ENCODE results near the gene TTC21A. TPM values are rescaled to one million over a fixed set of nuclear protein-coding genes. Genes with fewer than 3 reads are reported as not detected.

The TTC21A gene
- total and polyA plus RNA-seq, 8 donors = 3.1 to 31.3 (median 6.1) TPM

GRCh38 chr3:39088889-39089288 is 18.6 kb upstream of the TTC21A start:
- peaks cover 5 to 48% (median 10%) of the 10 kb centered on the region in 3 donors for H3K36me3 ChIP-seq
- ATAC-seq = no peak
- H3K4me3 ChIP-seq = no peak overlapping the region
- H3K4me1 ChIP-seq = no peaks in the 10 kb centered on the region
- no peak for FAIRE-seq
- TF ChIP-seq, protein P1, sequence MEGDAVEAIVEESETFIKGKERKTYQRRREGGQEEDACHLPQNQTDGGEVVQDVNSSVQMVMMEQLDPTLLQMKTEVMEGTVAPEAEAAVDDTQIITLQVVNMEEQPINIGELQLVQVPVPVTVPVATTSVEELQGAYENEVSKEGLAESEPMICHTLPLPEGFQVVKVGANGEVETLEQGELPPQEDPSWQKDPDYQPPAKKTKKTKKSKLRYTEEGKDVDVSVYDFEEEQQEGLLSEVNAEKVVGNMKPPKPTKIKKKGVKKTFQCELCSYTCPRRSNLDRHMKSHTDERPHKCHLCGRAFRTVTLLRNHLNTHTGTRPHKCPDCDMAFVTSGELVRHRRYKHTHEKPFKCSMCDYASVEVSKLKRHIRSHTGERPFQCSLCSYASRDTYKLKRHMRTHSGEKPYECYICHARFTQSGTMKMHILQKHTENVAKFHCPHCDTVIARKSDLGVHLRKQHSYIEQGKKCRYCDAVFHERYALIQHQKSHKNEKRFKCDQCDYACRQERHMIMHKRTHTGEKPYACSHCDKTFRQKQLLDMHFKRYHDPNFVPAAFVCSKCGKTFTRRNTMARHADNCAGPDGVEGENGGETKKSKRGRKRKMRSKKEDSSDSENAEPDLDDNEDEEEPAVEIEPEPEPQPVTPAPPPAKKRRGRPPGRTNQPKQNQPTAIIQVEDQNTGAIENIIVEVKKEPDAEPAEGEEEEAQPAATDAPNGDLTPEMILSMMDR (IDR thresholded peaks at IDR 0.05) = no peak
- no peak overlapping the region for H3K27ac ChIP-seq
- H3K27me3 ChIP-seq = no peaks in the 10 kb centered on the region
- 80 to 87% methylated on average over 3 of the region's 3 CpGs for WGBS, 2 donors
- no peaks in the 10 kb centered on the region for H3K9me3 ChIP-seq
- intact Hi-C loops (cut with DNase I) = no loop called here
- no peak for DNase-seq

GRCh38 chr3:39090922-39091321 is 16.6 kb upstream of the TTC21A start:
- no peaks in the 10 kb centered on the region for H3K9me3 ChIP-seq
- intact Hi-C loops (cut with DNase I) = no loop called here
- H3K36me3 ChIP-seq = peaks cover 3 to 55% (median 20%) of the 10 kb centered on the region in 3 donors
- H3K27me3 ChIP-seq = no peaks in the 10 kb centered on the region
- ATAC-seq (no peak), FAIRE-seq (no peak), DNase-seq (no peak)
- H3K4me3 ChIP-seq = no peak overlapping the region
- no peak overlapping the region for H3K27ac ChIP-seq
- 86 to 89% methylated on average over 2 of the region's 2 CpGs for WGBS, 2 donors
- no peaks in the 10 kb centered on the region for H3K4me1 ChIP-seq
- TF ChIP-seq, protein P1 (IDR thresholded peaks at IDR 0.05) = no peak

DNA sequence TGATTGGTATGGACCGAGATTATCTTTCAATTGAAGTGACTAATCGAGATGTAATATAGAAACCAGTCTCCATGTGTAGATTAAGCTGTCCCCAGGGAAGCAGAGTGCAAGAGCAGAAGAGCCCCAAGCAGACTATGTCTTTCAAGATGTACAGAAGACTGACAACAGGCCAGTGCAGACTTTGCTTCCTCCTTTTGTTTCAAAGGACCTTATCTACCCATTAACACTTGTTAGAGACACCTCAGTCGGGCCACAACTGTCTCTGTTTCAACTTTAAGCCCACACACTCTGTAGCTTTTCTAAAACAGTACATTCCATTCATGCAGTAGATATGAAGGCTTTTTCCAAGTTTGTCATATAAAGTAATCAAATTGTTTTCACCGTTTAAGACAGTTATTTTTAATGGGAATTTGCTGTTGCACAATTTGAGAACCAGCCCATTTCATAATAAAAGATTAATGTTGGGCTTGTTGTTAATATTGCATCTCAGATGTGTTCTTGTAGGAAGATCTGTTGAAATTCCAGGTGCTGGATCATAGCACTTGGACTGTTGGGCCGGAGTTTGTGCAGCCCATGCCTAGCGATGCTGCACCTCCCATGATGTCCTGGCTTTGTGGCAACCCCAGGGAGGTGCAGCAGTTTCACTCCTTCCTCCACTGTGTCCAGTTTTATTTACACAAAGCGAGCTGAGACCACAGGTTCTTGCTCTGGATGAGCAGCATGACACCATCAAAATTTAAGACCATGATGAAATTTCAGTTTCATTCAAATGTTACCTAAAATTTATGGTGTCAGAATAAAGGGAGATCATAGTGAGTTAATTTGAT is 12.4 kb upstream of the TTC21A start:
- TF ChIP-seq, protein P1 (IDR thresholded peaks at IDR 0.05) = no peak
- Histone ChIP-seq H3K9me3 (no peaks in the 10 kb centered on the region), H3K4me1 (no peaks in the 10 kb centered on the region), H3K27me3 (no peaks in the 10 kb centered on the region), H3K36me3 (peaks cover 0 to 50% (median 32%) of the 10 kb centered on the region in 3 donors), H3K4me3 (no peak overlapping the region), H3K27ac (no peak overlapping the region)
- no peak for DNase-seq
- no peak for FAIRE-seq
- 71 to 74% methylated on average over 7 of the region's 7 CpGs for WGBS, 2 donors
- intact Hi-C loops (cut with DNase I) = no loop called here
- ATAC-seq = no peak

DNA sequence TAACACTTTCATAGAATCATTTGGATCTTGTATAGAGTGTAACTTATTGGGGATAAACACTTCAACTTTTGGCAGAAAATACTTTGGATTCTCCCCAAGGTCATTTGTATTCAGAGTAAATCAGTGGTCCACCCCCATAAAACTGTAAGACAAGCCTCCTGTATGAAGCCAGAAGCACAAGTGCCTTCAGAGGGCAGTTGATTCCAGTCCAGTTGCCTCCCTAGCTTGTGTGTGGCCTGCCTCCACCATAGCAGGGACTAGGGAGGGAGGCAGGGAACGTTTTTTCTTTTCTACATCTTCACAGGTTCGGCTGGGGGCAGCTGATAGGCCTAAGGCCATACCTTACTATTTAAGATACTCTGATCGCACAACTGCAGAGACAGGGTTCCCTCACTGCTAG is 11.7 kb upstream of the TTC21A start:
- TF ChIP-seq, protein P1 (IDR thresholded peaks at IDR 0.05) = no peak
- Histone ChIP-seq H3K4me3 (no peak overlapping the region), H3K9me3 (no peaks in the 10 kb centered on the region), H3K27ac (peak overlapping the region in 3 of 4 donors; percentile 9 to 73 (median 71)), H3K36me3 (peaks cover 0 to 54% (median 35%) of the 10 kb centered on the region in 3 donors), H3K4me1 (no peaks in the 10 kb centered on the region), H3K27me3 (no peaks in the 10 kb centered on the region)
- no peak for ATAC-seq
- DNase-seq = no peak
- WGBS, 2 donors = 53 to 62% methylated on average over 3 of the region's 3 CpGs
- intact Hi-C loops (cut with DNase I) = no loop called here
- FAIRE-seq = no peak

DNA sequence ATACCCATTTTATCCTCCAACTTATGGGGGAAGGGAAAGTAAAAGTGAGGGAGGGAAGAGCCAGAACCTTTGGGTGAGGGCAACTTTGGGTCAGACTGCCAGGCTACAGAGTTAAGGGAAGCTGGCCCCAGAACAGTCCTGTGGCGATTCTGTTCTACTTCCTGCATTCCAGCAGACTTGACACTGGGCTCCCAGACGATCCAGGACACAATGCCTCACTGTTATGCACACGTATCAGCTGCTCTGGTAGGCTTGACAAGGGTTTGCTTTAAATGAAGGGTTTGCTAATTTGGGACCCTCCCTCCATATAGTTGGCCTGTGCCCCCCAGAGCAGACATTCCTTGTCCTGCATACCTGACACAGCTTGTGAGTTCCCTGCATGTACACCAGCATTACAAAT is 10.7 kb upstream of the TTC21A start:
- FAIRE-seq (no peak), DNase-seq (peak in 2 of 6 donors; percentile 45 to 48), ATAC-seq (peak; percentile 58 to 86 (median 72))
- 49 to 53% methylated on average over 3 of the region's 3 CpGs for WGBS, 2 donors
- H3K4me3 ChIP-seq = no peak overlapping the region
- H3K36me3 ChIP-seq = peaks cover 0 to 54% (median 35%) of the 10 kb centered on the region in 3 donors
- intact Hi-C loops (cut with DNase I) = no loop called here
- TF ChIP-seq, protein P1 (IDR thresholded peaks at IDR 0.05) = no peak
- peak overlapping the region; percentile 46 to 75 (median 72) for H3K27ac ChIP-seq
- no peaks in the 10 kb centered on the region for H3K27me3 ChIP-seq
- no peaks in the 10 kb centered on the region for H3K4me1 ChIP-seq
- H3K9me3 ChIP-seq = no peaks in the 10 kb centered on the region
